EL (cell line): ENCODE measurements around the gene CACNA1C.
A peak's percentile ranks its signal among the peaks of the same experiment; 100 is the strongest.

Experiments
- DNase-seq: peaks from one replicate; pipeline ENCODE4 v3.0.0-alpha.2; 2016

Gene CACNA1C

GRCh38 chr12:2639020-2639298 lies 586.2 kb downstream of the CACNA1C start:
- no peak for DNase-seq

GRCh38 chr12:2640281-2640680 lies 587.5 kb downstream of the CACNA1C start:
- DNase-seq, result no peak

- DNase-seq, result peak; percentile 95
Measured at GRCh38 chr12:2640709-2641108, 587.9 kb downstream of the CACNA1C start.

GRCh38 chr12:2641207-2641606 lies 588.4 kb downstream of the CACNA1C start:
- peak; percentile 52 for DNase-seq

GRCh38 chr12:2641761-2642160 lies 589.0 kb downstream of the CACNA1C start:
- DNase-seq, result no peak

GRCh38 chr12:2642176-2642892 lies 589.5 kb downstream of the CACNA1C start:
- DNase-seq, result no peak

GRCh38 chr12:2642896-2643425 lies 590.2 kb downstream of the CACNA1C start:
- no peak for DNase-seq

GRCh38 chr12:2643576-2644135 lies 590.9 kb downstream of the CACNA1C start:
- no peak for DNase-seq

- no peak for DNase-seq
Measured at GRCh38 chr12:2644683-2645405, 592.1 kb downstream of the CACNA1C start.

- DNase-seq, result no peak
Measured at GRCh38 chr12:2645460-2645859, 592.7 kb downstream of the CACNA1C start.

- no peak for DNase-seq
Measured at GRCh38 chr12:2646341-2646740, 593.6 kb downstream of the CACNA1C start.

- DNase-seq, result no peak
Measured at GRCh38 chr12:2647186-2647585, 594.4 kb downstream of the CACNA1C start.

GRCh38 chr12:2648406-2648805 lies 595.6 kb downstream of the CACNA1C start:
- DNase-seq, result no peak

GRCh38 chr12:2649201-2650030 lies 596.6 kb downstream of the CACNA1C start:
- DNase-seq, result no peak

- no peak for DNase-seq
Measured at GRCh38 chr12:2650261-2651067, 597.7 kb downstream of the CACNA1C start.

- no peak for DNase-seq
Measured at GRCh38 chr12:2651068-2651965, 598.5 kb downstream of the CACNA1C start.

- no peak for DNase-seq
Measured at GRCh38 chr12:2652011-2652400, 599.2 kb downstream of the CACNA1C start.

GRCh38 chr12:2652401-2653081 lies 599.8 kb downstream of the CACNA1C start:
- DNase-seq, result no peak

- no peak for DNase-seq
Measured at GRCh38 chr12:2653461-2653965, 600.7 kb downstream of the CACNA1C start.

- DNase-seq, result no peak
Measured at GRCh38 chr12:2654311-2654710, 601.5 kb downstream of the CACNA1C start.
